HepG2 (cell line): ENCODE measurements around the gene F8A1. TPM values are rescaled to one million over a fixed set of nuclear protein-coding genes. Genes with fewer than 3 reads are reported as not detected.

Experiments used
- ATAC-seq: fragments of 200-7000 bp; cut with Tn5 transposase; 3 replicates; pipeline ENCODE4 v1.9.1; 2020; ENCODE audit warnings: mild to moderate bottlenecking, moderate library complexity
- BruUV-seq: library from RNA; stranded (reverse); fragments of 400-500 nt; replicated peaks from 2 replicates; lab custom pipeline; 2021; lab: Mats Ljungman, UMichigan
- CTCF ChIA-PET: fragments of 300-600 bp; formaldehyde crosslinking; extraction: SDS; loops from one replicate; lab custom pipeline; 2021; ENCODE audit warnings: low total read pairs, inconsistent platforms, low intra/inter-chr PET ratio; lab: Yijun Ruan, JAX
- POLR2A ChIA-PET: fragments of 350-600 bp; sonication (Branson Sonifier 250); formaldehyde crosslinking; loops from one replicate; lab custom pipeline; 2020; ENCODE audit warnings: antibody characterized with exemption, inconsistent platforms; lab: Yijun Ruan, JAX
- DNase-seq: peaks from one replicate; pipeline ENCODE4 v3.0.0-alpha.2; 2015; ENCODE audit warnings: low spot score
- FAIRE-seq: peaks from 3 replicates; lab custom pipeline; 2011; peaks lifted over from hg19 to GRCh38; lab: Jason Lieb, UNC
- H2AFZ ChIP-seq: one replicate; pipeline ENCODE4 v1.6.1; 2011; ENCODE audit warnings: low read length, inconsistent platforms
- H3K27ac ChIP-seq: fragments of 300-600 bp; 3 replicates; pipeline ENCODE4 v1.8.0; 2011; ENCODE audit warnings: mixed run types, mild to moderate bottlenecking, mixed read lengths, low read length, inconsistent platforms; ENCODE audit not compliant: insufficient read depth; ENCODE audit errors: extremely low read length
- H3K27me3 ChIP-seq, 2 experiments: fragments of 200-600 bp in 1 of 2; 2 replicates in 1 of 2; 3 replicates in 1 of 2; pipeline versions ENCODE4 v1.6.0 to v1.8.0; 2011; ENCODE audit warnings: low read length in 2 of 2, mild to moderate bottlenecking in 2 of 2, moderate library complexity in 2 of 2, inconsistent platforms in 1 of 2; ENCODE audit not compliant: insufficient read depth in 2 of 2, control insufficient read depth in 1 of 2
- H3K36me3 ChIP-seq, 2 experiments: fragments of 200-600 bp in 1 of 2; replicated peaks in 1 of 2; 2 replicates in 1 of 2; 3 replicates in 1 of 2; pipeline versions ENCODE4 v1.5.1 to v1.8.0; 2011; ENCODE audit warnings: low read length in 2 of 2, inconsistent platforms in 1 of 2; ENCODE audit not compliant: insufficient read depth in 2 of 2, control insufficient read depth in 1 of 2
- H3K4me1 ChIP-seq: 2 replicates; pipeline ENCODE4 v1.5.1; 2012; ENCODE audit warnings: low read length, inconsistent platforms; ENCODE audit not compliant: insufficient read depth
- H3K4me2 ChIP-seq: 2 replicates; pipeline ENCODE4 v1.6.0; 2011; ENCODE audit warnings: low read depth, low read length, inconsistent platforms
- H3K4me3 ChIP-seq, 3 experiments: fragments of 200-600 bp in 1 of 3; sonication (generic), shearing (Covaris generic) in 1 of 3; replicated peaks in 1 of 3; 2 replicates each; pipeline ENCODE4 v1.5.1; 2011 to 2016; ENCODE audit warnings: low read length in 3 of 3, inconsistent platforms in 2 of 3, low read depth in 2 of 3, mild to moderate bottlenecking in 2 of 3, control low read depth in 1 of 3, mixed read lengths in 1 of 3; ENCODE audit not compliant: insufficient read depth in 1 of 3
- H3K79me2 ChIP-seq: one replicate; pipeline ENCODE4 v1.6.1; 2011; ENCODE audit warnings: low read length, inconsistent platforms; ENCODE audit not compliant: insufficient read depth
- H3K9ac ChIP-seq: 2 replicates; pipeline ENCODE4 v1.6.0; 2011; ENCODE audit warnings: mild to moderate bottlenecking, low read depth, low read length, inconsistent platforms; ENCODE audit not compliant: insufficient read depth
- H3K9me3 ChIP-seq: 2 replicates; pipeline ENCODE4 v1.5.1; 2012; ENCODE audit warnings: mild to moderate bottlenecking, low read length
- H4K20me1 ChIP-seq: 2 replicates; pipeline ENCODE4 v1.6.0; 2011; ENCODE audit warnings: inconsistent platforms, mild to moderate bottlenecking, low read length, moderate library complexity; ENCODE audit not compliant: insufficient read depth
- JDP2 ChIP-seq: sonication (generic); formaldehyde crosslinking; IDR thresholded peaks from 2 replicates; pipeline ENCODE4 v1.8.1; 2022; ENCODE audit warnings: missing genetic modification reagents, borderline replicate concordance
- JUNB ChIP-seq: sonication (generic); formaldehyde crosslinking; IDR thresholded peaks from 2 replicates; pipeline ENCODE4 v1.8.0; 2022; ENCODE audit warnings: missing genetic modification reagents, mild to moderate bottlenecking, borderline replicate concordance
- KAT8 ChIP-seq: IDR thresholded peaks from 2 replicates; pipeline ENCODE4 v1.6.1; 2016; ENCODE audit warnings: missing genetic modification reagents, missing compliant biosample characterization
- PHF20 ChIP-seq: sonication (generic); formaldehyde crosslinking; IDR thresholded peaks from 2 replicates; pipeline ENCODE4 v1.5.0; 2020; ENCODE audit warnings: mild to moderate bottlenecking, missing genetic modification reagents
- POGZ ChIP-seq: sonication (generic); formaldehyde crosslinking; IDR thresholded peaks from 2 replicates; pipeline ENCODE4 v1.4.0; 2020; ENCODE audit warnings: mild to moderate bottlenecking, missing genetic modification reagents
- SALL1 ChIP-seq: sonication (generic); formaldehyde crosslinking; IDR thresholded peaks from 2 replicates; pipeline ENCODE4 v1.8.0; 2022; ENCODE audit warnings: mild to moderate bottlenecking, missing genetic modification reagents
- ZNF33A ChIP-seq: sonication (generic); formaldehyde crosslinking; IDR thresholded peaks from 2 replicates; pipeline ENCODE4 v1.5.1; 2020; ENCODE audit warnings: missing genetic modification reagents, mild to moderate bottlenecking, moderate library complexity, borderline replicate concordance
- ZNF431 ChIP-seq: sonication (generic); formaldehyde crosslinking; IDR thresholded peaks from 2 replicates; pipeline ENCODE4 v1.9.0; 2022; ENCODE audit warnings: missing genetic modification reagents, low read depth, mild to moderate bottlenecking, borderline replicate concordance
- ZNF558 ChIP-seq: sonication (generic); formaldehyde crosslinking; IDR thresholded peaks from 2 replicates; pipeline ENCODE4 v1.9.0; 2022; ENCODE audit warnings: mild to moderate bottlenecking, missing genetic modification reagents, borderline replicate concordance
- ZNF670 ChIP-seq: sonication (generic); formaldehyde crosslinking; IDR thresholded peaks from 2 replicates; pipeline ENCODE4 v1.8.0; 2022; ENCODE audit warnings: mild to moderate bottlenecking, missing genetic modification reagents, borderline replicate concordance
- ZNF737 ChIP-seq: sonication (generic); formaldehyde crosslinking; IDR thresholded peaks from 2 replicates; pipeline ENCODE4 v1.5.0; 2020; ENCODE audit warnings: missing genetic modification reagents, mild to moderate bottlenecking, borderline replicate concordance
- ZNF75D ChIP-seq: sonication (generic); formaldehyde crosslinking; IDR thresholded peaks from 2 replicates; pipeline ENCODE4 v1.8.1; 2023; ENCODE audit warnings: missing genetic modification reagents, mild to moderate bottlenecking, borderline replicate concordance
- WGBS: methylation state at CpG from one replicate; pipeline ENCODE4 v1.1.6; 2017; ENCODE audit warnings: low lambda C conversion rate; 5-methylcytosine and 5-hydroxymethylcytosine counted together
- in situ Hi-C: cut with HindIII; loops from 2 replicates; pipeline ENCODE4 v1.10.0; 2017; ENCODE audit warnings: low pct_unique_long_range_greater_than_20kb; ENCODE audit not compliant: extremely low pct_ligation_motif_present
- intact Hi-C: fragments of 100-400 bp; cut with micrococcal nuclease; formaldehyde crosslinking; loops from one replicate; pipeline ENCODE4 v1.10.0; 2022; ENCODE audit not compliant: unreplicated experiment
- polyA plus RNA-seq, 8 experiments: library from polyadenylated mRNA; depleted of rRNA in 3 of 8; stranded (reverse) in 7 of 8; unstranded in 1 of 8; fragments of >200 nt; fragmentation: Illumina TruSeq in 4 of 8; extraction: Trizol in 4 of 8; gene quantifications; 2 replicates each; pipeline versions ENCODE4 v1.2.1 to v1.2.3, GENCODE V29; 2011 to 2016; ENCODE audit warnings: low read depth in 4 of 8, missing spikeins in 1 of 8, mixed read lengths in 1 of 8; ENCODE audit not compliant: insufficient read depth in 1 of 8
- total RNA-seq, 5 experiments: library from RNA; depleted of rRNA; stranded (reverse); fragments of >200 nt; fragmentation: Illumina TruSeq; extraction: Trizol; gene quantifications; 2 replicates each; pipeline ENCODE4 v1.2.3, GENCODE V29; 2016; ENCODE audit warnings: low read depth in 1 of 5
- TF ChIP-seq, protein P1 (sequence below): sonication (generic); formaldehyde crosslinking; IDR thresholded peaks from 2 replicates; pipeline ENCODE4 v1.5.1; 2020; ENCODE audit warnings: mild to moderate bottlenecking, missing genetic modification reagents, borderline replicate concordance
- TF ChIP-seq, protein P2 (sequence below): sonication (generic); formaldehyde crosslinking; IDR thresholded peaks from 2 replicates; pipeline ENCODE4 v1.5.1; 2020; ENCODE audit warnings: missing genetic modification reagents, mild to moderate bottlenecking, borderline replicate concordance
- TF ChIP-seq, protein P3 (sequence below): sonication (generic); formaldehyde crosslinking; IDR thresholded peaks from 2 replicates; pipeline ENCODE4 v1.5.0; 2020; ENCODE audit warnings: missing genetic modification reagents

F8A1 gene
- total and polyA plus RNA-seq, 2 of the 13 experiments (the other 11 are each of a cell fraction or from before 2014, with no cell fraction given): 3.6 to 5.0 TPM

DNA sequence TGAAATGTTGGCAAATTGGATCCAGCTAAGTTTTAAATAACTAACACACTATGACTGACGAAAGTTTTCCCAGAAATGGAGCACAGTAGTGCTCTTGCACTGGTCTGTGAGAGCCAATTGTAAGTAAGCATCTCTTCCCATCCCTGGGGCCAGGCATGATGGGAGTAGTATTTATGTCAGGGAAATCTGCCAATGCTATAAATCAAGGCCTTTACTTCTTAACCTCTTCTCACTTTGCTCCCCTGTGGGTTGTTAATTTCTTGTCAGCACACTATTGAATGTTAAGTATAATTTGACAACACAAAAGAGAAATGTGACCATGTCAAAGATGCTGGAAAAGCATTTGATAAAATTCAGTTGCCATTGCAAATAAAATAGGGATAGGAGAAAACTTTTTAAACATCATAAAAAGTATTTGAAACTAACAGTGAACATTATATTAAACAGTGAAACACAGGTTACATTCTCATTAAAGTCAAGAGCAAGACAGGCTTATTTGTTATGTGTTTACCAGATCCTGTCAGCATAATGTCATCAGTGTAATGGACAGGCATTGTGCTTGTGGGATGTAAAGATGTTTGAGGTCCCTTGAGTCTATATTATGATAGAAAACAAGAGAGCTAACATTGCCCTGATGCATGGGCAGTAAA, 5.0 kb downstream of the F8A1 start:
- BruUV-seq: no TSS peak
- H4K20me1 ChIP-seq: no peaks in the 10 kb centered on the region
- FAIRE-seq (no peak), ATAC-seq (no peak), DNase-seq (no peak)
- H2AFZ ChIP-seq: no peak overlapping the region
- no peak overlapping the region for H3K4me2 ChIP-seq
- POLR2A ChIA-PET: no interaction called here
- intact Hi-C loops: no loop called here
- in situ Hi-C loops: no loop called here
- CTCF ChIA-PET: no interaction called here
- no peak overlapping the region for H3K9ac ChIP-seq
- H3K4me1 ChIP-seq: no peaks in the 10 kb centered on the region
- no peak overlapping the region for H3K27ac ChIP-seq
- no peaks in the 10 kb centered on the region for H3K9me3 ChIP-seq
- TF ChIP-seq ZNF431 (CRISPR knock-in tag) (no peak), JUNB (CRISPR knock-in tag) (no peak), ZNF670 (CRISPR knock-in tag) (no peak), ZNF33A (no peak), SALL1 (no peak)
- TF ChIP-seq, protein P1, sequence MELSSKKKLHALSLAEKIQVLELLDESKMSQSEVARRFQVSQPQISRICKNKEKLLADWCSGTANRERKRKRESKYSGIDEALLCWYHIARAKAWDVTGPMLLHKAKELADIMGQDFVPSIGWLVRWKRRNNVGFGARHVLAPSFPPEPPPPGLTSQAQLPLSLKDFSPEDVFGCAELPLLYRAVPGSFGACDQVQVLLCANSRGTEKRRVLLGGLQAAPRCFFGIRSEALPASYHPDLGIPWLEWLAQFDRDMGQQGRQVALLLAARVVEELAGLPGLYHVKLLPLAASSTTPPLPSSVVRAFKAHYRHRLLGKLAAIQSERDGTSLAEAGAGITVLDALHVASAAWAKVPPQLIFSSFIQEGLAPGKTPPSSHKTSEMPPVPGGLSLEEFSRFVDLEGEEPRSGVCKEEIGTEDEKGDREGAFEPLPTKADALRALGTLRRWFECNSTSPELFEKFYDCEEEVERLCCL (CRISPR knock-in tag): no peak
- 85% methylated on average over 1 of the region's 1 CpG for WGBS
- no peaks in the 10 kb centered on the region for H3K27me3 ChIP-seq
- H3K36me3 ChIP-seq: no peaks in the 10 kb centered on the region
- no peak overlapping the region for H3K4me3 ChIP-seq
- no peaks in the 10 kb centered on the region for H3K79me2 ChIP-seq

DNA sequence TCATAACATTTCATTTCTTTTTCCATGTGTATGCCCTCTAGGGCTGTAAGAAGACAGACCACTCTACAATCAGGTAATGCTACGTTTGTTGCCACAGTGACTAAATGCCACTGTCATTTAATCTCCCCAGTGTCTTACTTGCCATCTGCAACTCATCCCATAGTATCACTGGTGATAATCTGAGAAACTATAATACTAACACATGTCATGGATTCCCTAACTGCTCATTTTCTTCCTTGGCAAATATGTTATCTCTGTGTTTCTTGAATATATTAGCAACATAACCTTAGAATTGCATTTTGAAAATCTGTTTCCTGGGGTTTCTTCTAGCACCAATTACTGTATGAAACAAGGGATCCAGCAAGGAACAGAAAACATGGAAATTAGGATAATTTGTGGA, 6.1 kb downstream of the F8A1 start:
- CTCF ChIA-PET: no interaction called here
- Histone ChIP-seq H3K27me3 (0 out of 5 replicates have a peak, but pooled peaks cover 0 to 1% of the 10 kb centered on the region in 2 experiments), H2AFZ (no peak overlapping the region), H3K4me1 (no peaks in the 10 kb centered on the region), H3K4me2 (no peak overlapping the region), H3K27ac (no peak overlapping the region), H3K36me3 (no peaks in the 10 kb centered on the region), H3K79me2 (no peaks in the 10 kb centered on the region), H3K9me3 (no peaks in the 10 kb centered on the region), H4K20me1 (no peaks in the 10 kb centered on the region), H3K4me3 (no peak overlapping the region), H3K9ac (no peak overlapping the region)
- ATAC-seq: no peak
- in situ Hi-C loops: no loop called here
- DNase-seq: no peak
- POLR2A ChIA-PET: no interaction called here
- no TSS peak for BruUV-seq
- intact Hi-C loops: no loop called here
- no peak for FAIRE-seq
- WGBS: 27% methylated on average over 1 of the region's 1 CpG
- TF ChIP-seq POGZ (CRISPR knock-in tag): no peak
- no peak for TF ChIP-seq ZNF737 (CRISPR knock-in tag)
- no peak for TF ChIP-seq ZNF75D (CRISPR knock-in tag)
- TF ChIP-seq PHF20 (CRISPR knock-in tag): no peak
- TF ChIP-seq, protein P2, sequence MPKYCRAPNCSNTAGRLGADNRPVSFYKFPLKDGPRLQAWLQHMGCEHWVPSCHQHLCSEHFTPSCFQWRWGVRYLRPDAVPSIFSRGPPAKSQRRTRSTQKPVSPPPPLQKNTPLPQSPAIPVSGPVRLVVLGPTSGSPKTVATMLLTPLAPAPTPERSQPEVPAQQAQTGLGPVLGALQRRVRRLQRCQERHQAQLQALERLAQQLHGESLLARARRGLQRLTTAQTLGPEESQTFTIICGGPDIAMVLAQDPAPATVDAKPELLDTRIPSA (CRISPR knock-in tag): no peak
- TF ChIP-seq KAT8: no peak
- no peak for TF ChIP-seq JDP2 (CRISPR knock-in tag)
- TF ChIP-seq, protein P3, sequence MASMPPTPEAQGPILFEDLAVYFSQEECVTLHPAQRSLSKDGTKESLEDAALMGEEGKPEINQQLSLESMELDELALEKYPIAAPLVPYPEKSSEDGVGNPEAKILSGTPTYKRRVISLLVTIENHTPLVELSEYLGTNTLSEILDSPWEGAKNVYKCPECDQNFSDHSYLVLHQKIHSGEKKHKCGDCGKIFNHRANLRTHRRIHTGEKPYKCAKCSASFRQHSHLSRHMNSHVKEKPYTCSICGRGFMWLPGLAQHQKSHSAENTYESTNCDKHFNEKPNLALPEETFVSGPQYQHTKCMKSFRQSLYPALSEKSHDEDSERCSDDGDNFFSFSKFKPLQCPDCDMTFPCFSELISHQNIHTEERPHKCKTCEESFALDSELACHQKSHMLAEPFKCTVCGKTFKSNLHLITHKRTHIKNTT (CRISPR knock-in tag): no peak
- TF ChIP-seq ZNF431 (CRISPR knock-in tag): no peak
- TF ChIP-seq ZNF558 (CRISPR knock-in tag): no peak
